ENCODE data around the gene NDUFAF8. TPM values are rescaled to one million over a fixed set of nuclear protein-coding genes. Genes with fewer than 3 reads are reported as not detected.

Gene NDUFAF8
- total RNA-seq, 1 donor from 2014 or later: 47.6 TPM

DNA sequence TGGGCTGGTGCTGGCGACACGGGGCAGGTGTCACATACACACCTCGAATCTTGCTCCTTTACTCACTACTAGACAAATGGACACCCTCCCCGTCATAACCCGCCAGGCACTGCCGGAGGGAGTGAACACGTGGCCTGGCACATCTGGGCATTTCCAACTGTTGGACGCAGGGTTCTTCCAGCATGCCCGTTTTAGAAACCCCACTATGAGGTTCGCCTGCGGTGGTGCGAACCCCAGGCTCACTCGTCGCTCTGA, 9.5 kb upstream of the NDUFAF8 start:
- TF ChIP-seq, protein P1, sequence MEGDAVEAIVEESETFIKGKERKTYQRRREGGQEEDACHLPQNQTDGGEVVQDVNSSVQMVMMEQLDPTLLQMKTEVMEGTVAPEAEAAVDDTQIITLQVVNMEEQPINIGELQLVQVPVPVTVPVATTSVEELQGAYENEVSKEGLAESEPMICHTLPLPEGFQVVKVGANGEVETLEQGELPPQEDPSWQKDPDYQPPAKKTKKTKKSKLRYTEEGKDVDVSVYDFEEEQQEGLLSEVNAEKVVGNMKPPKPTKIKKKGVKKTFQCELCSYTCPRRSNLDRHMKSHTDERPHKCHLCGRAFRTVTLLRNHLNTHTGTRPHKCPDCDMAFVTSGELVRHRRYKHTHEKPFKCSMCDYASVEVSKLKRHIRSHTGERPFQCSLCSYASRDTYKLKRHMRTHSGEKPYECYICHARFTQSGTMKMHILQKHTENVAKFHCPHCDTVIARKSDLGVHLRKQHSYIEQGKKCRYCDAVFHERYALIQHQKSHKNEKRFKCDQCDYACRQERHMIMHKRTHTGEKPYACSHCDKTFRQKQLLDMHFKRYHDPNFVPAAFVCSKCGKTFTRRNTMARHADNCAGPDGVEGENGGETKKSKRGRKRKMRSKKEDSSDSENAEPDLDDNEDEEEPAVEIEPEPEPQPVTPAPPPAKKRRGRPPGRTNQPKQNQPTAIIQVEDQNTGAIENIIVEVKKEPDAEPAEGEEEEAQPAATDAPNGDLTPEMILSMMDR (IDR thresholded peaks at IDR 0.05; ENCODE audit: unreplicated experiment): no peak
- no peak for DNase-seq (ENCODE audit: low spot score in 2 of 2, unreplicated experiment in 2 of 2)
- H3K36me3 Mint-ChIP-seq: peaks cover 24% of the 10 kb centered on the region
- H3K9me3 Mint-ChIP-seq: peaks cover 5% of the 10 kb centered on the region
- no peaks in the 10 kb centered on the region for H3K4me1 Mint-ChIP-seq
- H3K27ac Mint-ChIP-seq: no peak overlapping the region
- no peak overlapping the region for H3K4me3 Mint-ChIP-seq
- H3K27me3 Mint-ChIP-seq (ENCODE audit: low read depth): no peaks in the 10 kb centered on the region

DNA sequence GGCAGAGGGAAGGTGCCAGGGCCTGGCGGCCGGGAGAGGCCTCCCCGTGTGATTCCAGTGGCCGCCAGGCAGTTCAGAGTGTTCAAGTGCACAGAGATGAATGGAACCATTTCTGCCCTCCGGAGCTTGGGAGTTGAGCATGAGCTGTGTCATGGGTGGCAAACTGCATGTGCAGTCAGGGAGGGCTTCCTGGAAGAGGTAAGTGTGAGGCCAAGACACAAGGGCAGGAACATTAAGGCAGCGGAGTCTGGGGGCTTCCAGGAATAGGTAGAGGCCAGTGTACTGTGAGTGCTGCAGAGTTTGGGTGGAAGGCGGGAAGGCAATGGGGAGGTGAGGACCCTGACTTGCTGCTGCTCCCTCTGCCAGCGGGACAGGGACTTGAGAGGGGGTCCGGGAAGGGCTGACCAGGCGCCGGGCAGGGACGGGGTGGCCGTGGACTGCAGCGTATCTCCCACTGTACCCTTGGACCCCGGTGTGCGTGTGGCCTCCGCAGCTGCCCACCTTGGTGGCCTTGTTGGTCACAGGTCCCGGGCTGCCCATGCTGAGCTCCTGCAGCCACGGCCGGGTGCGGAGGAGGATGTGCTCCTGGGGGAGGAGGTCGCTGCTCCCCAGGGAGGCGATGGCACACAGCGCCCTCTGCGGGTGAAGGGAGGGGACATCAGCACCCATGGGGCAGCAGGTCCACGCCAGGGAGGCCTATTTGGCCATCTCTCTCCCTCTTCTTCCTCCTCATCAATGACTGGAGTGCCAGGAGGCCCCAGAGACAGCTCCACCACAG, 8.9 kb upstream of the NDUFAF8 start:
- H3K4me3 Mint-ChIP-seq: no peak overlapping the region
- H3K27ac Mint-ChIP-seq: no peak overlapping the region

DNA sequence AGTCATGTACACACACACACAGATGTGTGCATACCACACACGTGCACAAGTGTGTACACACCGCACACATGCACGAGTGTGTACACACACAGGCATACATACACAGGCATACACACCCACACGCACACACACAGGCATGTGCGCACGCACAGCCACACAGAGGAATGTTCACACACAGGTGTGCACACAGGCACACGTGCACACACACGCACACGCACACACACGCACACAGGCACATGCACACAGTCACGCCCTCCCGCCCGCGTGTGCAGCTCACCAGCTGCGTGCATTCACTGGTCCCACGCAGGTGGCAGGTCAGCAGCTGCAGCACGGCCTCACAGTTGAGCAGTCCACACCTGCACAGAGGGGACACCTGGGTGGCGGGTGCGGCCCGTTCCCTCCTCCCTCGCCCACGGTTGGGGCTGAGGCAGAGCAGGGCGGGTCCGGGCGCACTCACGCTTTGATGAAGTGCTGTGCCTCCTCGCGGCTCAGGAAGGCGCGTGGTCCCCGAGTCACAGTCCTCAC, 7.9 kb upstream of the NDUFAF8 start:
- no peak overlapping the region for H3K4me3 Mint-ChIP-seq
- DNase-seq (ENCODE audit: low spot score in 2 of 2, unreplicated experiment in 2 of 2): no peak
- no peaks in the 10 kb centered on the region for H3K27me3 Mint-ChIP-seq (ENCODE audit: low read depth)
- H3K27ac Mint-ChIP-seq: no peak overlapping the region
- H3K36me3 Mint-ChIP-seq: peaks cover 28% of the 10 kb centered on the region
- peaks cover 6% of the 10 kb centered on the region for H3K4me1 Mint-ChIP-seq
- TF ChIP-seq, protein P1 (IDR thresholded peaks at IDR 0.05; ENCODE audit: unreplicated experiment): no peak
- no peaks in the 10 kb centered on the region for H3K9me3 Mint-ChIP-seq

More for the DNA sequence above, 8.9 kb upstream of the NDUFAF8 start:
- Mint-ChIP-seq H3K27me3 (ENCODE audit: low read depth) (no peaks in the 10 kb centered on the region), H3K9me3 (peaks cover 5% of the 10 kb centered on the region), H3K4me1 (peaks cover 6% of the 10 kb centered on the region), H3K36me3 (peaks cover 28% of the 10 kb centered on the region)
- no peak for DNase-seq (ENCODE audit: low spot score in 2 of 2, unreplicated experiment in 2 of 2)
- TF ChIP-seq, protein P1 (IDR thresholded peaks at IDR 0.05; ENCODE audit: unreplicated experiment): no peak

DNA sequence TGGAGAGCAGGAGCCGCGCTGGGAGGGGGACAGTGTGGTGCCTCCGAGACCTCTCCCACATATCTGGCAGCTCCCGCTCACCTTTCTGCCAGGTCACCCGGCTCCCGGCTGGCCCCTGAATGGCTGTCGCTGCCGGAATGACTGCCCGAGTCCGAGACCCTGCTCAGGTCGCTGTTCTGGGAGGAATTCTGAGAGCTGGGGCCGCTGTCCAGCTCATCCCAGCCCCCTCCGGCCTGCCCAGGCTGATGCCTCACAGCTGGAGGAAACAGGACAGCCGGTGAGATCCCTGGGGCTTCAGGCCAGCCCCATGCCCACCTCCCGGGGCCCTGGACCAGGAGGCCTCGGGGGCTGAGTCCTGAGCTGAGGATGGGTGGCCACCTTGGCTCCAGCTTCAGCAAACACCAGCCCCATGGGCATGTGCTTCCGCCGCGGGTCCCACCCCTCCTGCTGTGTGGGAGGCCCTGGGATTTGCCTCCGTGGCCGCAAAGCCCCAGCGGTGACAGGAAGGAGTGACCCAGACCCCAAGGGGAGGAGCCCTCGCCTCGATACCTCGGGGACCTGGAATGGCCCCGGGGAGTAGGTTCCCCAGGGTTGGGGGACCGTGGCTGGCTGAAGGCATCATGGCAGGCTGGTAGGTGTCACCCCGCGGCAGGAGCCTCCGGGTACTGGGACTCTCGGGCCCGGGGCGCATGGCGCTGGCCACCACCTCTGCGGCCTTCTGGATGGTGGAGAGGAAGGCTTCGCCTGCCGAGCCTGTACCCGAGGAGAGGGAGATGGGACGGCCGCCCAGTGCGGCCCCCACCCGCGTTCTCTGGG, 7.1 kb upstream of the NDUFAF8 start:
- Mint-ChIP-seq H3K36me3 (peaks cover 28% of the 10 kb centered on the region), H3K27ac (no peak overlapping the region), H3K27me3 (ENCODE audit: low read depth) (no peaks in the 10 kb centered on the region), H3K4me3 (no peak overlapping the region), H3K9me3 (no peaks in the 10 kb centered on the region), H3K4me1 (peaks cover 6% of the 10 kb centered on the region)
- TF ChIP-seq, protein P1 (IDR thresholded peaks at IDR 0.05; ENCODE audit: unreplicated experiment): no peak
- DNase-seq (ENCODE audit: low spot score in 2 of 2, unreplicated experiment in 2 of 2): no peak

GRCh38 chr17:81232616-81233241, 6.4 kb upstream of the NDUFAF8 start:
- Mint-ChIP-seq H3K36me3 (peaks cover 25% of the 10 kb centered on the region), H3K27me3 (ENCODE audit: low read depth) (no peaks in the 10 kb centered on the region), H3K4me1 (peaks cover 8% of the 10 kb centered on the region), H3K4me3 (no peak overlapping the region), H3K27ac (no peak overlapping the region), H3K9me3 (no peaks in the 10 kb centered on the region)
- TF ChIP-seq, protein P1 (IDR thresholded peaks at IDR 0.05; ENCODE audit: unreplicated experiment): no peak
- DNase-seq (ENCODE audit: low spot score in 2 of 2, unreplicated experiment in 2 of 2): no peak

Data from mesothelial cell of epicardium (in vitro differentiated cells).